NB4 (cell line): ENCODE measurements around the gene CAPN10.

Experiments
- DNase-seq: peaks from one replicate; pipeline ENCODE4 v3.0.0; 2010; ENCODE audit warnings: low read depth
- H3K4me3 ChIP-seq: one replicate; pipeline ENCODE4 v1.5.1; 2011; ENCODE audit warnings: mild to moderate bottlenecking, low read depth, low read length, moderate library complexity
- CTCF ChIP-seq: IDR thresholded peaks from one replicate; pipeline ENCODE4 v1.5.1; 2012; ENCODE audit warnings: low read depth, low read length
- MAX ChIP-seq: IDR thresholded peaks from 2 replicates; pipeline ENCODE4 v1.6.1; 2011; ENCODE audit warnings: low read depth, low read length
- MYC ChIP-seq: IDR thresholded peaks from 2 replicates; pipeline ENCODE4 v1.6.1; 2011; ENCODE audit warnings: low read depth, low read length
- POLR2A ChIP-seq: IDR thresholded peaks from 2 replicates; pipeline ENCODE4 v1.6.1; 2011; ENCODE audit warnings: mild to moderate bottlenecking; ENCODE audit not compliant: insufficient read length; ENCODE audit errors: extremely low read depth

CAPN10 gene

GRCh38 chr2:240618776-240619175 is 32.2 kb downstream of the CAPN10 start:
- H3K4me3 ChIP-seq: no peak overlapping the region
- no peak for TF ChIP-seq MYC
- no peak for TF ChIP-seq MAX
- TF ChIP-seq CTCF: no peak
- TF ChIP-seq POLR2A: no peak
- no peak for DNase-seq

GRCh38 chr2:240619506-240620148 is 33.1 kb downstream of the CAPN10 start:
- no peak overlapping the region for H3K4me3 ChIP-seq
- no peak for DNase-seq
- no peak for TF ChIP-seq MAX
- no peak for TF ChIP-seq MYC
- TF ChIP-seq POLR2A: no peak
- no peak for TF ChIP-seq CTCF

- no peak for DNase-seq
- no peak overlapping the region for H3K4me3 ChIP-seq
- TF ChIP-seq CTCF (no peak), MAX (no peak)
Observed at GRCh38 chr2:240620149-240620731, 33.7 kb downstream of the CAPN10 start.

DNA sequence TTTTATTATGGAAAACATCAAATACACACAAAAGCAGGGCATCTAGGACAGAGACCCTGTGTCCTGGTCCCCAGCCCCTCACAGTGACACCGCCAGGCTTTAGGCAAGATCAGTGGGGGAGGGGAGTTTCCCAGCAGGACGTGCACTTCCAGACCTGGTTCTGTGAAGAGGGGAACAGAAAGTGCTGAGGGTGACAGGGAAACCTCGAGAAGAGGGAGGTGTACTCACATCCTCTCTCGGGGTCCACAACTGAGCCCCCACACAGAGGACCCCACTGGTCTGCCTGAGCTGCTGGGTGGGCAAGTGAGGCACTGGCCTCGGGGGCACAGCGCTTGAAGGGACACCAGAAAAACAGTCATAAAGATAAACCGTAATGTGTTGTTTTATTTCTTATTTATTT is 34.3 kb downstream of the CAPN10 start:
- H3K4me3 ChIP-seq: no peak overlapping the region
- no peak for DNase-seq
- TF ChIP-seq CTCF (no peak), MAX (no peak), POLR2A (no peak), MYC (no peak)

GRCh38 chr2:240622060-240622411 is 35.5 kb downstream of the CAPN10 start:
- H3K4me3 ChIP-seq: no peak overlapping the region
- DNase-seq: no peak
- TF ChIP-seq CTCF: no peak
- no peak for TF ChIP-seq MAX
- TF ChIP-seq MYC: no peak
- no peak for TF ChIP-seq POLR2A
